Peyer's patch (tissue), 4 donors: ENCODE results near the gene SMARCB1.

ENCODE experiments used
- CTCF ChIP-seq, 6 experiments: fragments of 450-650 bp in 4 of 6; fragments of 200-600 bp in 2 of 6; sonication (generic) in 1 of 6; IDR thresholded peaks; one replicate each; pipeline ENCODE4 v1.5.1; 2017 to 2019; ENCODE audit warnings: antibody characterized with exemption in 6 of 6, mild to moderate bottlenecking in 3 of 6, moderate library complexity in 1 of 6
- POLR2A ChIP-seq, 2 donors: fragments of 450-650 bp; IDR thresholded peaks; one replicate each; pipeline ENCODE4 v1.5.1; 2017; ENCODE audit warnings: antibody characterized with exemption in 2 of 2, mild to moderate bottlenecking in 2 of 2, moderate library complexity in 2 of 2

- TF ChIP-seq CTCF (IDR thresholded peaks at IDR 0.05) (no peak), POLR2A (IDR thresholded peaks at IDR 0.05) (no peak)
Observed at GRCh38 chr22:23833017-23833751, 46.4 kb downstream of the SMARCB1 start.
